GM12874 (cell line): ENCODE measurements around the gene AP4M1.

Experiments
- CTCF ChIP-seq: IDR thresholded peaks from 2 replicates; pipeline ENCODE4 v1.5.1; 2011; ENCODE audit warnings: low read depth, mild to moderate bottlenecking, control low read depth, low read length, moderate library complexity; ENCODE audit not compliant: insufficient read depth

Gene AP4M1

GRCh38 chr7:100148225-100148558 lies 46.7 kb downstream of the AP4M1 start:
- no peak for TF ChIP-seq CTCF

- no peak for TF ChIP-seq CTCF
Observed at GRCh38 chr7:100148559-100149328, 47.3 kb downstream of the AP4M1 start, which contains the start of gene LAMTOR4. LAMTOR4 (plus strand) TSS chr7:100148918; CDS start chr7:100148973, 55 bp downstream.

GRCh38 chr7:100152404-100152803 lies 51.0 kb downstream of the AP4M1 start:
- no peak for TF ChIP-seq CTCF

GRCh38 chr7:100152937-100153666 lies 51.7 kb downstream of the AP4M1 start:
- no peak for TF ChIP-seq CTCF

GRCh38 chr7:100153708-100154535 lies 52.5 kb downstream of the AP4M1 start:
- no peak for TF ChIP-seq CTCF

- TF ChIP-seq CTCF = no peak
Observed at GRCh38 chr7:100154651-100155491, 53.4 kb downstream of the AP4M1 start.
